Dermis lymphatic vessel endothelial cell (primary cell): ENCODE data around the gene ARMC2. TPM values are rescaled to one million over a fixed set of nuclear protein-coding genes. Genes with fewer than 3 reads are reported as not detected.

Source experiments
- total RNA-seq: library from RNA; depleted of rRNA; stranded (reverse); fragments of >200 nt; gene quantifications from 2 replicates; pipeline ENCODE4 v1.2.1, GENCODE V29; 2014

The ARMC2 gene
- total RNA-seq, result 0.33 and 1.7 TPM in 2 replicates

GRCh38 chr6:108848116-108848868 lies at the start of gene ARMC2:
TSS of gene ARMC2 (plus strand) at chr6:108848422. CDS start at chr6:108854268, 5,846 bp downstream.

Other genes with a start within 250 kb of the ARMC2 start
- gene SESN1, start 246.4 kb downstream of the ARMC2 start, total RNA-seq, result 20.5 and 41.0 TPM in 2 replicates
- gene CEP57L1, start 247.1 kb downstream of the ARMC2 start, total RNA-seq, result 8.9 and 18.8 TPM in 2 replicates